ENCODE results near the gene HSPB7. TPM values are rescaled to one million over a fixed set of nuclear protein-coding genes. Genes with fewer than 3 reads are reported as not detected.

Gene HSPB7
- polyA plus RNA-seq (2013, experiment 1 of 2): not detected
- polyA plus RNA-seq (2013, experiment 2 of 2): not detected

- Histone ChIP-seq H2BK5ac (ENCODE audit: low read length) (no peak within 1 kb of the TSS), H3K79me1 (ENCODE audit: low read depth, low read length) (peaks cover 2% of the 10 kb centered on the region), H2AFZ (ENCODE audit: low read length) (peak within 1 kb of the TSS; percentile 56), H3K18ac (ENCODE audit: low read length) (peak within 1 kb of the TSS; percentile 38), H3K14ac (ENCODE audit: low read length) (peak within 1 kb of the TSS; percentile 21), H2BK12ac (ENCODE audit: low read length) (peak within 1 kb of the TSS; percentile 77), H3K27ac (replicated peaks; ENCODE audit: low read length) (no peak within 1 kb of the TSS), H2BK15ac (ENCODE audit: low read length) (peak within 1 kb of the TSS; percentile 87), H2BK120ac (ENCODE audit: low read depth, low read length) (no peak within 1 kb of the TSS), H2AK5ac (ENCODE audit: low read depth, low read length) (peak within 1 kb of the TSS; percentile 53), H3K4ac (ENCODE audit: low read length) (no peak within 1 kb of the TSS), H4K8ac (ENCODE audit: low read depth, low read length) (no peak within 1 kb of the TSS), H3K9me3 (replicated peaks in 1 of 2; ENCODE audit: control insufficient read depth in 2 of 2, insufficient read depth in 1 of 2, low read depth in 1 of 2, low read length in 2 of 2) (no peaks in the 10 kb centered on the region), H3K4me1 (ENCODE audit: control insufficient read depth in 2 of 2, insufficient read depth in 1 of 2, low read depth in 1 of 2, low read length in 2 of 2) (peaks cover 9 to 22% of the 10 kb centered on the region in 2 donors), H3K4me3 (ENCODE audit: low read length in 2 of 2) (no peak within 1 kb of the TSS), H4K91ac (ENCODE audit: low read depth, low read length, poor library complexity) (peak within 1 kb of the TSS; percentile 13), H3K9ac (ENCODE audit: low read depth, low read length, poor library complexity) (peak within 1 kb of the TSS; percentile 9), H3K4me2 (ENCODE audit: insufficient read depth, low read length, poor library complexity, severe bottlenecking) (no peak within 1 kb of the TSS), H3K23ac (ENCODE audit: low read depth, low read length, poor library complexity) (peak within 1 kb of the TSS; percentile 35), H3K36me3 (replicated peaks in 1 of 2; ENCODE audit: control insufficient read depth in 2 of 2, insufficient read depth in 2 of 2, low read length in 2 of 2) (no peaks in the 10 kb centered on the region), H3K27me3 (ENCODE audit: control insufficient read depth in 3 of 3, insufficient read depth in 3 of 3, low read depth in 1 of 3, low read length in 3 of 3) (peaks cover 0 to 94% (median 24%) of the 10 kb centered on the region in 3 experiments)
- DNase-seq (ENCODE audit: low spot score): no peak
- WGBS, 2 donors (ENCODE audit: extremely low coverage in 2 of 2, insufficient read length in 2 of 2, insufficient replicate concordance in 1 of 2): no CpG with 5 or more reads among the region's 37 CpGs
Measured at GRCh38 chr1:16017461-16018303, at the start of gene HSPB7. TSS of gene HSPB7 (minus strand) at chr1:16018043. CDS start at chr1:16017963, 80 bp downstream.

GRCh38 chr1:16067127-16067768 lies 49.4 kb upstream of the HSPB7 start:
- Histone ChIP-seq H3K36me3 (replicated peaks in 1 of 2; ENCODE audit: control insufficient read depth in 2 of 2, insufficient read depth in 2 of 2, low read length in 2 of 2) (no peaks in the 10 kb centered on the region), H3K27me3 (ENCODE audit: control insufficient read depth in 3 of 3, insufficient read depth in 3 of 3, low read depth in 1 of 3, low read length in 3 of 3) (peaks cover 0 to 36% (median 0%) of the 10 kb centered on the region in 3 experiments), H3K9me3 (replicated peaks in 1 of 2; ENCODE audit: control insufficient read depth in 2 of 2, insufficient read depth in 1 of 2, low read depth in 1 of 2, low read length in 2 of 2) (no peaks in the 10 kb centered on the region), H3K14ac (ENCODE audit: low read length) (peak overlapping the region; percentile 42), H3K79me1 (ENCODE audit: low read depth, low read length) (no peaks in the 10 kb centered on the region), H3K9ac (ENCODE audit: low read depth, low read length, poor library complexity) (no peak overlapping the region), H2BK15ac (ENCODE audit: low read length) (no peak overlapping the region), H2AK5ac (ENCODE audit: low read depth, low read length) (peak overlapping the region; percentile 42), H3K4ac (ENCODE audit: low read length) (no peak overlapping the region), H4K91ac (ENCODE audit: low read depth, low read length, poor library complexity) (no peak overlapping the region), H2AFZ (ENCODE audit: low read length) (no peak overlapping the region), H3K4me1 (ENCODE audit: control insufficient read depth in 2 of 2, insufficient read depth in 1 of 2, low read depth in 1 of 2, low read length in 2 of 2) (peaks cover 30 to 36% of the 10 kb centered on the region in 2 donors), H3K23ac (ENCODE audit: low read depth, low read length, poor library complexity) (no peak overlapping the region), H2BK5ac (ENCODE audit: low read length) (no peak overlapping the region), H3K27ac (replicated peaks; ENCODE audit: low read length) (no peak overlapping the region), H3K4me3 (ENCODE audit: low read length in 2 of 2) (no peak overlapping the region), H3K18ac (ENCODE audit: low read length) (peak overlapping the region; percentile 73), H2BK12ac (ENCODE audit: low read length) (no peak overlapping the region), H3K4me2 (ENCODE audit: insufficient read depth, low read length, poor library complexity, severe bottlenecking) (no peak overlapping the region), H2BK120ac (ENCODE audit: low read depth, low read length) (no peak overlapping the region), H4K8ac (ENCODE audit: low read depth, low read length) (no peak overlapping the region)
- DNase-seq (ENCODE audit: low spot score): no peak
- no CpG with 5 or more reads among the region's 6 CpGs for WGBS, 2 donors (ENCODE audit: extremely low coverage in 2 of 2, insufficient read length in 2 of 2, insufficient replicate concordance in 1 of 2)

GRCh38 chr1:16066245-16066644 lies 48.4 kb upstream of the HSPB7 start:
- Histone ChIP-seq H3K79me1 (ENCODE audit: low read depth, low read length) (no peaks in the 10 kb centered on the region), H2BK120ac (ENCODE audit: low read depth, low read length) (no peak overlapping the region), H2BK12ac (ENCODE audit: low read length) (peak overlapping the region; percentile 2), H3K4me2 (ENCODE audit: insufficient read depth, low read length, poor library complexity, severe bottlenecking) (no peak overlapping the region), H3K27me3 (ENCODE audit: control insufficient read depth in 3 of 3, insufficient read depth in 3 of 3, low read depth in 1 of 3, low read length in 3 of 3) (peaks cover 0 to 32% (median 0%) of the 10 kb centered on the region in 3 experiments), H2AFZ (ENCODE audit: low read length) (no peak overlapping the region), H3K23ac (ENCODE audit: low read depth, low read length, poor library complexity) (no peak overlapping the region), H3K14ac (ENCODE audit: low read length) (no peak overlapping the region), H4K91ac (ENCODE audit: low read depth, low read length, poor library complexity) (no peak overlapping the region), H3K4me1 (ENCODE audit: control insufficient read depth in 2 of 2, insufficient read depth in 1 of 2, low read depth in 1 of 2, low read length in 2 of 2) (peaks cover 30 to 35% of the 10 kb centered on the region in 2 donors), H3K4ac (ENCODE audit: low read length) (no peak overlapping the region), H2AK5ac (ENCODE audit: low read depth, low read length) (no peak overlapping the region), H3K9me3 (replicated peaks in 1 of 2; ENCODE audit: control insufficient read depth in 2 of 2, insufficient read depth in 1 of 2, low read depth in 1 of 2, low read length in 2 of 2) (no peaks in the 10 kb centered on the region), H3K9ac (ENCODE audit: low read depth, low read length, poor library complexity) (no peak overlapping the region), H2BK15ac (ENCODE audit: low read length) (no peak overlapping the region), H3K36me3 (replicated peaks in 1 of 2; ENCODE audit: control insufficient read depth in 2 of 2, insufficient read depth in 2 of 2, low read length in 2 of 2) (no peaks in the 10 kb centered on the region), H3K4me3 (ENCODE audit: low read length in 2 of 2) (no peak overlapping the region), H3K18ac (ENCODE audit: low read length) (no peak overlapping the region), H2BK5ac (ENCODE audit: low read length) (no peak overlapping the region), H3K27ac (replicated peaks; ENCODE audit: low read length) (no peak overlapping the region), H4K8ac (ENCODE audit: low read depth, low read length) (no peak overlapping the region)
- no CpG with 5 or more reads among the region's 4 CpGs for WGBS, 2 donors (ENCODE audit: extremely low coverage in 2 of 2, insufficient read length in 2 of 2, insufficient replicate concordance in 1 of 2)
- no peak for DNase-seq (ENCODE audit: low spot score)

GRCh38 chr1:16065269-16065576 lies 47.4 kb upstream of the HSPB7 start:
- Histone ChIP-seq H3K4me2 (ENCODE audit: insufficient read depth, low read length, poor library complexity, severe bottlenecking) (no peak overlapping the region), H2BK15ac (ENCODE audit: low read length) (peak overlapping the region; percentile 2), H2BK12ac (ENCODE audit: low read length) (no peak overlapping the region), H3K9me3 (replicated peaks in 1 of 2; ENCODE audit: control insufficient read depth in 2 of 2, insufficient read depth in 1 of 2, low read depth in 1 of 2, low read length in 2 of 2) (no peaks in the 10 kb centered on the region), H3K9ac (ENCODE audit: low read depth, low read length, poor library complexity) (no peak overlapping the region), H3K4ac (ENCODE audit: low read length) (no peak overlapping the region), H2AFZ (ENCODE audit: low read length) (no peak overlapping the region), H4K8ac (ENCODE audit: low read depth, low read length) (no peak overlapping the region), H3K4me1 (ENCODE audit: control insufficient read depth in 2 of 2, insufficient read depth in 1 of 2, low read depth in 1 of 2, low read length in 2 of 2) (peaks cover 30 to 35% of the 10 kb centered on the region in 2 donors), H3K36me3 (replicated peaks in 1 of 2; ENCODE audit: control insufficient read depth in 2 of 2, insufficient read depth in 2 of 2, low read length in 2 of 2) (no peaks in the 10 kb centered on the region), H4K91ac (ENCODE audit: low read depth, low read length, poor library complexity) (no peak overlapping the region), H3K14ac (ENCODE audit: low read length) (no peak overlapping the region), H3K27ac (replicated peaks; ENCODE audit: low read length) (no peak overlapping the region), H3K4me3 (ENCODE audit: low read length in 2 of 2) (no peak overlapping the region), H2AK5ac (ENCODE audit: low read depth, low read length) (peak overlapping the region; percentile 20), H3K23ac (ENCODE audit: low read depth, low read length, poor library complexity) (no peak overlapping the region), H3K18ac (ENCODE audit: low read length) (peak overlapping the region; percentile 68), H3K27me3 (ENCODE audit: control insufficient read depth in 3 of 3, insufficient read depth in 3 of 3, low read depth in 1 of 3, low read length in 3 of 3) (peaks cover 0 to 35% (median 0%) of the 10 kb centered on the region in 3 experiments), H3K79me1 (ENCODE audit: low read depth, low read length) (no peaks in the 10 kb centered on the region), H2BK5ac (ENCODE audit: low read length) (no peak overlapping the region), H2BK120ac (ENCODE audit: low read depth, low read length) (no peak overlapping the region)
- DNase-seq (ENCODE audit: low spot score): no peak
- WGBS, 2 donors (ENCODE audit: extremely low coverage in 2 of 2, insufficient read length in 2 of 2, insufficient replicate concordance in 1 of 2): no CpG with 5 or more reads among the region's 8 CpGs
